HG03025 (cell line): Measurements from ENCODE around the gene PNPLA6.

Experiments used
- ATAC-seq: cut with Tn5 transposase; IDR thresholded peaks from one replicate; pipeline ENCODE4 v1.9.1; 2021; ENCODE audit warnings: mild to moderate bottlenecking, moderate library complexity; ENCODE audit not compliant: unreplicated experiment, low FRiP score

The PNPLA6 gene

GRCh38 chr19:7535047-7535997 lies at the start of gene PNPLA6:
Gene PNPLA6, plus strand, starts transcription at chr19:7535717. Its CDS starts 72 bp downstream, at chr19:7535789.
- ATAC-seq, result peak; percentile 56

DNA sequence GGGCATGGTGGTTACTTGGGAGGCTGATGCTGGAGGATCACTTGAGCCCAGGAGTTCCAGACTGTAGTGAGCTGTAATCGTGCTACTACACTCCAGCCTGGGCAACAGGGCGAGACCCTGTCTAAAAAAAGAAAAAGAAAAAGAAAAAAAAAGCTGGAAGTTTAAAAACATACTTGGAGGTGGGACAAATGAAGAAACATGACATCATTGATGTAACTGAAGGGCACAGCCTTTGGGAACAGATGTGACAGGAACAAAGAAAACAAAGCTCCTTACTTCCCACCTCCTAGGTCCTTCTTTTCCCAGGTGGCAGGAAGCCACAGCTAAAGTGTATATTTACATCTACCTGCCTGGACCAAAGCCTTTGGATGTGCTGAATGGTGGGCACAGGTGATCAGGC lies 48.6 kb upstream of the PNPLA6 start:
- no peak for ATAC-seq

GRCh38 chr19:7488736-7489353 lies 46.7 kb upstream of the PNPLA6 start, which contains the start of gene PEX11G:
Gene PEX11G, minus strand, starts transcription at chr19:7489035. Its CDS starts 25 bp downstream, at chr19:7489010.
- no peak for ATAC-seq

GRCh38 chr19:7489609-7490044 lies 45.9 kb upstream of the PNPLA6 start:
- ATAC-seq, result no peak

GRCh38 chr19:7492142-7492541 lies 43.4 kb upstream of the PNPLA6 start:
- no peak for ATAC-seq

- ATAC-seq, result no peak
These were observed 43.0 kb upstream of the PNPLA6 start for GRCh38 chr19:7492558-7492957.

DNA sequence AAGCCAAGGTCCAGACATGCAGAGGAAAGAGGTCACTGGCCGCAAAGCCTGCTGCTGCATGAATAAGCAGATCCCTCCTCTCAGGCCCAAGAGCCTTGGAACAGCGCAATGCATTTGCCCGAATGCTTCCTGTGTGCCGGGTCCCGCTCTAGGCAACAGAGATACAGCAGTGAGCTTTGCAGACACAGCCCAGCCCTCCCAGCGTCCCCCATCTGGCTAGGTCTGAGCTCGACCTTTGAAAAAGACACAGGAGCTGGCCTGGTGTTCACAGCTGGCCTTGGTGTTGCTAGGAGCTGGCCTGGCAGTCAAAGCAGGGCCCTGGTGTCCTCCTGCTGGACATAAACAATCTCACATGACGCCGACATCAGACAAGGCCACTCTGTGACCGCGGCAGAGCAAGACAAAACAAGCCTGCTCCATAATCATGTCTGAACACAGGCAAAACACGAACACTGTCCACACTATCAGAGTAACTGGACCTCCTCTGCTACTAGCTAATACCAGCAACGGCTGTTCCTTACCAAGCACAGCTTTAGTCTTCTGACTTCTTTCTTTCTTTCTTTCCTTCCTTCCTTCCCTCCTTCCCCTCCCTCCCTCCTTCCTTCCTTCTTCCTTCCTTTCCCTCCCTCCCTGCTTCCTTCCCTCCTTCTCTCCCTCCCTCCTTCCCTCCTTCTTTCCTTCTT lies 41.0 kb upstream of the PNPLA6 start:
- ATAC-seq, result no peak

DNA sequence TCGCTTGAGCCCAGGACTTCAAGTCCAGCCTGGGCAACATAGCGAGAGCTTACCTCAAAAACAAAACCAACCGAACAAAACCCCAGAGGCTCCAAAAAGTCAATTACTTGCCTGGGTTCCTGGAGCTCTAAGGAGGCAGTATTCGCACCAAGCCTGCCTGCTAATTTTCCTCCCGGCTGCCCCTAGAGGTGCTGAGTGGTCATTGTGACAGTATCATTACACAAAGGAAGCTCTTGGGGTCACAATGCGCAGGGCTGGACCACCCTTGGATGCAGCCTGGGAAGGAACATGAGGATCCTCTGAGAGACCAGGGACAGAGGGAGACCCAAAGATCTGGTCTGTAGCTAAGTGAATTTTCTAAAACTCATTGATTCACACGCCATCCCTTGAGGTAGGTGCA lies 38.2 kb upstream of the PNPLA6 start:
- no peak for ATAC-seq

GRCh38 chr19:7500811-7501450 lies 34.6 kb upstream of the PNPLA6 start:
- no peak for ATAC-seq

DNA sequence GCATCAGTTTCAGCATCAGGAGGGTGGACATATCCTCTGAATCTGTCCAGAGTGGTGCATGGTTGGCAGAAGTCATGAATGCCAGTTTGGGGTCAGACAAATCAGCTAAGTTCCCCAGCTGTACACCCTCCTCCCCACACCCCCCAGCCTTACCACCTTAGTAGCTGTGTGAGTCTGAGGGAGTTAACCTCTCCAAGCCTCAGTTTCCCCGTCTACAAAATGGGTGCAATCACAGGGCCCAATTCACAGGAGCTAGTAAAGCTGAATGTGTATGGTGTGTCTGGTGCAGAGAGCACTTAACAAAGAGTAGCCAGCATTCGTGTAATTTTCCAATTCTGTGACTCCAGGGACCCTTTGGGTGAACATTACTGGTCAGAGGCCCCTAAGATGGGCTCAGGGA lies 33.0 kb upstream of the PNPLA6 start:
- no peak for ATAC-seq

GRCh38 chr19:7504684-7505083 lies 30.8 kb upstream of the PNPLA6 start:
- ATAC-seq, result no peak

GRCh38 chr19:7505288-7505681 lies 30.2 kb upstream of the PNPLA6 start:
- no peak for ATAC-seq

DNA sequence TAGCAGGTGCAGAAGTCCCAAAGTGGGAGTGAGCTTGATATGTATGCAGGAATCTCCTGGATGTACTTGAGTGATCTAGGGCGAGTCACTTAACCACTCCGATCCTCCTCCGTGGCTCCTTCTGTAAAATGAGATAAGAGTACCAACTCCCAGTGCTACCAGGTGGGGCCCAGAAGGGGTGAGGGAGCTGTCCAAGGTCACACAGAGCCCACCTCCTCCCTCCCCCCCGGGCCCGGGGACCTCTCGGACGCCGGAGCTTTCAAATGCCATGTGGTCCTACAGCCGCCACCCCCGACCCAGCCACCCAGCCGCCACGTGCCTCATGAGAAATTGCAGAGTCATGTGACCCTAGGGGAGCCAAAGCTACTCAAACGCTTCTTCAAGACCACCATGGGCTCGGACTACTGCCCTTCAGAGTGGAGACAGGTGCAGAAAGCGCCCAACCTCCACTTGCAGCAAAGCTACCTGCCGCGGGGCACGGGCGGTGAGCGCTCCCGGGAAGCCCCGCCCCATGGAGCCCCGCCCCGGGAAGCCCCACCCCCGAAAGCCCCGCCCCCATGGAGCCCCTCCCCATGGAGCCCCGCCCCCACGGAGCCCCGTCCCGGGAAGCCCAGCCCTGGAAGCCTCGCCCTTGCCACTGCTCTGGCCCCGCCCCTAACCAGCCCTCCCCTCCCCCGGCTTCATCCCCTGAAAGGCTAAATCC lies 29.7 kb upstream of the PNPLA6 start:
- ATAC-seq, result no peak

GRCh38 chr19:7506385-7507328 lies 28.9 kb upstream of the PNPLA6 start:
- no peak for ATAC-seq

DNA sequence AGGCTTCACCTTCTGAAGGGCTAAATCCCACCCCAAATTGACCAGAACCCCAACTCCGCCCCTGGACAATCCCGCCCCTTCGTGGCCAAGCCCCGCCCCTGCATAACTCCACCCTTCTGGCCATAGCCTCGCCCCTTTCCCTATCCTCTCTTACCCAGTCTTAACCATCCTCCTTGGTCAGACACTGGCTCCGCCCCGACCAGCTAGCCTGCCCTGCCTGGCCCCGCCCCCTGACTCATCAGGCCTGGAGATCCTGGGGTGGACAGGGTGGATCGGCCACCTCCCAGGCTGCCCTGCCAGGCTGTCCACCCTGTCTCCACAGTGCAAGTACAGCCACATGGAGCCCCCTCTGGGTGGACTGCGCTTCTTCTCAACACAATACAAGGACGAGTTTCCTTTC lies 27.6 kb upstream of the PNPLA6 start:
- no peak for ATAC-seq

- ATAC-seq, result no peak
These were observed 25.9 kb upstream of the PNPLA6 start for GRCh38 chr19:7509625-7510024.

- no peak for ATAC-seq
These were observed 23.1 kb upstream of the PNPLA6 start for GRCh38 chr19:7512400-7512851.

DNA sequence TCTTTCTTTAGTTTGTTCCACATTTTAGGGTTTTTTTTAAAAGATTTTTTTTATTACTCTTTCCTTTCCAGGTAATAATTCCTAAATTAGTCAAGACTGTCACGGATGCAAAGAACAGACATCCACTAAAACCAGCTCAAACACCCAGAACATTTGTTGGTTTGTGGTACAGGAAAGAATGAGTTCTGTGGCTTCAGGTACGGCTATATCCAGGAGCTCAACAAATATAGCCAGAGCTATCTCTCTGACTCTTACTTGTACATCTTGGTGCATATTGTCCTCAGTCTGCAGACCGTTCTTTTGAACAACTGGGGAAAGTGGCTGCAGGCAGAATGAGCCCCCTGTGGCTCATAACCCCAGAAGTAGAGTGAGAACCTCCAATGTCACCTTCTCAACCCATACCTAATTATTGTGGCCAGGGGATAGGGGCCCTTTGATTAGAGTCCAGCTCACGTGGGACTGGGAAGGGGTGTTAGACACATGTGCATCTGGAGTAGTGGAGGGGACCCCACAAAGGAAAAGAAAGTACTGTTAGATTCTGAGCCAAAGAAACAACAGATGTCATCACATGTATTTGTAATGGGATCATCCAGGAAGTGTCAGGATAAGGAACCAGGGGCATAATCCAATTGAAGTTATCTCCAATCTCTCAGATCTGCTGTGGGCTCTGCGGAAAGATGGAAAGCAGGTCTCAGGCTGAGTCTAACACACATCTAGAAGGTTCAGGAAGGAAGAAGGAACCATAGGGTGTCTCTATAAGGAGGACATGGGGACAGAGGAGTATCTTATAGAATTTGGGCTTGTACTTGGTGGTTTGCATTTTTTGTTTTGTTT lies 21.5 kb upstream of the PNPLA6 start:
- no peak for ATAC-seq
